Activated effector memory CD4-positive, alpha-beta T cell treated with Interleukin-2 at 50 U/mL for 16 hours (primary cell): Measurements from ENCODE around the gene NEU3.
A peak's percentile ranks its signal among the peaks of the same experiment; 100 is the strongest.
"Not testable (repeated sequence)": the region's sequence is repeated elsewhere in the genome, so short reads cannot be mapped to it uniquely, and the experiment has no call there.

ENCODE experiments used
- DNase-seq: peaks from one replicate; pipeline ENCODE4 v3.0.0-alpha.2; 2020

Gene NEU3

DNA sequence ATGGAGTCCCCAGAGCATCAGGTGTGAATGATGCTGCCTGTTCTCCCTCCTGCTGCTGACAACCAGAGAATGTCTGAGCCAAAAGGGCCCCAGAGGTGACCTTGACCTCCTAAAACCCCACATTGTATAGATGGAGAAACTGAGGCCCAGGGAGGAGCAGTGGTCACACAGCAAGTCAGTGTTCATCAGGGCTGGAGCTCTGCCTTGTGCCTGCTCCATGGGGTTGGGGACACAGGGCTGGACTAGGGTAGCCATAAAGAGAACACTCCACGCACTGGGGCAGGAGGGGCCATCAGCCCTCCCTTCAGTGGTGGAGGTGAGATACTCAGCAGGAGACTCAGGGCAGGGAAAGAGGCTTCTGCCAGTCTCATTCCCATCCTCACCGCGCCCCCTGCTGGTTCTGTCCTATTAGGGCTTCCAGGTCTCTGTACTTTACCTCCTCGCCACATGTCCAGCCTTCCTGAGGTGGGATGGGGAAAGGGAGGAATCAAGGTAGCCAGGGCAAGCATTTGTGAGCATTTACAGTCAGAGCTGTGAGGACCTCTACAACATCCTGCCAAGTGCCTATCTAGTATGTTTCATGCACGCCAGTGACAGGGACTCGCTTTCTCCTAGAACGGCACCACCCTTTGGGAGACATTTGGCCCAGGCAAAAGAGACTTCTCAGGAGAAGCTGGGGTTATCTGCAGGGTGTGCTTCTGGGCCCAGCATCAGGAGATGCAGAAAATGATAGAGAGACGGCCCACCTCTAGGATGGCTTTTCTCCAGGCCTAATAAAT, 43.2 kb downstream of the NEU3 start:
- DNase-seq: peak; percentile 18

DNA sequence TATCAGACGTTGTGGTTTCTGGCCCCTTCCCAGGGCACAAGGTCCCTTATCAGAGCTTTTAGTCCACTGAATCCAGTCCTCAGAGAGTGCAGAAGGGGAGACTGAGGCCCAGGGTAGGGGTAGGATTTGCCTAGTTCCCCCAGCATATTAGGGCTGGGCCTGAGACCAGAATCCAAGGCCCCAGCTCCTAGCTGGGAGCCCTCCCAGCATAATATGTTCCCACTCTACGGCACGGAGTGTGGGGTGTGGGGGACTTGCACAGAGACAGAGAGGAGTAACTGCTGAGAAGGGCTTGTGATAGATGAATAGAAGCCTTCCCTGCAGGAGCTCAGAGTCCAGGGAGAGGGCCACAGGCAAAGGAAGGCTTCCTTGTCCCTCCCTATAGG, 43.8 kb downstream of the NEU3 start:
- no peak for DNase-seq

DNA sequence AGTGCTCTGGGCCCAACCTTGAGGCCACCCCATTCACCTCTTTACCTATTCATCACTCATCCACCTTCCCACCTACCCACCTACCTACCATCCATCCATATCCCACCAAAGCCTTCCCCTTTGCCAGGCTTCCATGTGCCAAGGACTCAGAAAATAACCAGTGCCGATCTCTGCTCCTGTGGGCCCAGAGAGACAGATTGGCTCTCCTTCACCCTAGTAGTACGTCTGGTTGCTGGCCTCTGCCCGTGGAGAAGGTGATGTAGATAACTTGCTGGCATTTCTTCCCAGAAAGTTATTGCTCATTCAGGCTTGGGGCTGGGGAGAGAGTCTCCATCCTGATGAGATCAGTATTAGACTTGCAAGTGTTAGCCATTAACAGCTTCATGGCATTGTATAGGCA, 45.2 kb downstream of the NEU3 start:
- DNase-seq: no peak

DNA sequence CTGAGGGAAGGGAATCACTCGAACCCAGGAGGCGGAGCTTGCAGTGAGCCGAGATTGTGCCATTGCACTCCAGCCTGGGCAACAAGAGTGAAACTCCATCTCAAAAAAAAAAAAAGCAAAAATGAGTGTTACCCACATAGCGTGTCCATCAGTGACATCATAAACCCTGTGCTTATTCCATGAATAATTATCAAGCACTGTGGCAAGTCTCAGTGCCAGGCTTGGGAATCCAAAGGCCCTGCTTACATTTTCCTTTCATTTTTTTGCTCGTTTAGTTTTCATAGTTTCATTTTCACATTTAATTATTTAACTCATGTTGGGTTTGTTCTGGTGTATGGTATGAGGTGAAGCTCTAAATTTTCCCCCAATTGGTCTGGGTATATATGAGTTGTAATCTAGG, 46.5 kb downstream of the NEU3 start:
- no peak for DNase-seq

DNA sequence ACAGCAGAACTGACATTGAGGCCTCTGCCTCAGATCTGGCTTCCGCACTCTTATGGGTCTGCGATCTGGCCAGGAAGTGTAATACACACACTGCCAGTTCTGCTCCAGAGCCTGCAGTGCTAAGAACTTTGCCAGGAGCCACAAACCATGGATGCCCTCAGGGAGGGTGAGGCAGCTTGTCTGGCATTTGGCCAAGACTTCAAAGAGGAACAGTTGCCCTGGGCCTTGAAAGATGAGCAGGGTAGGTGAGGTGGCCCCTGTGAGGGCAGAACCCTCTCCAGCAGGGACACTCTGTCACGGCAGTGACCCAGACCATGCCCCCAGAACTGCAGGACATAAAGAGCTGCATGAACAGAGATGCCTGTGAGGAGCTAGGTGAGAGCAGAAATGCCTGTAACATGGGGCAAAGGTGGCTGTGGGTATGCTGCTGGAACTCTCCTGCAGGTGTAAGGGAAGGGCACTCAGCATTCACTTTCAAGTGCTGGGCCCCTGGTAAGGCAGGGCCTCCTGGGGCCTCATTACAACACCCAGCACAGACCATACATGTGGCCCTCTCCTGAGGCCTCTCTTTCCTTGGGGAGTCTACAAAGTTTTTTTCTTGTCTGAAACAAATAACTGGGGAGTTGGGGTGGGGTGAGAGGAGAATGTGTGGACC, 47.3 kb downstream of the NEU3 start:
- DNase-seq: no peak

DNA sequence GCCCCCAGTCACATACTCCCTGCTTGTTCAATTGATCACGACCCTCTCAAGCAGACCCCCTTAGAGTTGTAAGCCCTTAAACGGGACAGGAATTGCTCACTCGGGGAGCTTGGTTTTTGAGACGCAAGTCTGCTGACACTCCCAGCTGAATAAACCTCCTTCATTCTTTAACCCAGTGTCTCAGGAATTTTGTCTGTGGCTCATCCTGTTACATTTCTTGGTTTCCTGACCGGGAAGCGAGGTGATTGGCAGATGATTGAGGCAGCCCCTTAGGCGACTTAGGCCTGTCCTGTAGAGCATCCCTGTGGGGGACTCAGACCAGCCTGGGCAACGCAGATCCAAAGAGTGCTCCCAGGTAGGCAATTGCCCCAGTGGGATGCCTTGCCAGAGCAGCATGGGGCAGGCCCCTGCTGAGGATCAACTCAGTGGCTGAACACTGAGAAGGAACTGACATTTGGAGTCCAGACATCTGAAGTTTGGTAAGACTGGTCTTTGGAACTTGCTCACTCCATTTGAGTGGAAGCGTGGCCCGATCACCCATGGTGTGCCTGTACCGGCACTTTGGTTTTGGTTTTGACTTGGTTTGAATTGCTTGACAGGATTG, 51.5 kb downstream of the NEU3 start:
- DNase-seq: no peak

DNA sequence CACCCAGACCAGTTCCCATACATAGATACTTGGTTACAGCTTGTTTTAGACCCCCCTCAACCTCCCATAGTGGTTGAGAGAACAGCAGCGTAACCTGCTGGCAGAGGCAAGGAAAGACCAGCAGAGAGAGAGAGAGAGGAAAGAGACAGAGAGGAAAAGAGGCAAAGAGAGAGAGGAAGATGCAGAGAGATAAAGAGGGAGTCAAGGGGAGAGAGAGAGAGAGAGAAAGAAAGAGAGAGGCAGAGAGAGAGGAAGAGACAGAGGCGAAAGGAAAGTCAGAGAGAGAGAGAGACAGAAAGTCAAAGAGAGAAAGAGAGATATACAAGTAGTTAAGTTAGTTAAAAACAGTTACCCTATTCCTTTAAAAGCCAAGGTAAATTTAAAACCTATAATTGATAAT, 52.5 kb downstream of the NEU3 start:
- DNase-seq: no peak

DNA sequence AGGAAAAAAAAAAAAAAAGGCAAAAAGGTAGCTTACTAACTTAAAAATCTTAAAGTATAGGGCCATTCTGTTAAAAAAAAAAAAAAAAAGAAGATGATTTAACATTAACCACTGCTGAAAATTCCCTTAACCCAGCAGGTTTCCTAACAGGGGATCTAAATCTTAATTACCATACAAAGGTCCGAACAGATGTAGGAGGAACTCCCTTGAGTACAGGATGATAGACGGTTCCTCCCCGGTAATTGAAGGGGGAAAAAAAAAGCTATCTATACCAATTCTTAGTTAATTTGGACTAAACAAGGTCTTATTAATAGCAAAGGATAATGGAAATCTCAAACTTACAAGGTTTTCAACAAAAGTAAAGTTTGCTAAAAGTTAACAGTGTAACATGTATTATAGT, 53.1 kb downstream of the NEU3 start:
- not testable (repeated sequence) for DNase-seq

DNA sequence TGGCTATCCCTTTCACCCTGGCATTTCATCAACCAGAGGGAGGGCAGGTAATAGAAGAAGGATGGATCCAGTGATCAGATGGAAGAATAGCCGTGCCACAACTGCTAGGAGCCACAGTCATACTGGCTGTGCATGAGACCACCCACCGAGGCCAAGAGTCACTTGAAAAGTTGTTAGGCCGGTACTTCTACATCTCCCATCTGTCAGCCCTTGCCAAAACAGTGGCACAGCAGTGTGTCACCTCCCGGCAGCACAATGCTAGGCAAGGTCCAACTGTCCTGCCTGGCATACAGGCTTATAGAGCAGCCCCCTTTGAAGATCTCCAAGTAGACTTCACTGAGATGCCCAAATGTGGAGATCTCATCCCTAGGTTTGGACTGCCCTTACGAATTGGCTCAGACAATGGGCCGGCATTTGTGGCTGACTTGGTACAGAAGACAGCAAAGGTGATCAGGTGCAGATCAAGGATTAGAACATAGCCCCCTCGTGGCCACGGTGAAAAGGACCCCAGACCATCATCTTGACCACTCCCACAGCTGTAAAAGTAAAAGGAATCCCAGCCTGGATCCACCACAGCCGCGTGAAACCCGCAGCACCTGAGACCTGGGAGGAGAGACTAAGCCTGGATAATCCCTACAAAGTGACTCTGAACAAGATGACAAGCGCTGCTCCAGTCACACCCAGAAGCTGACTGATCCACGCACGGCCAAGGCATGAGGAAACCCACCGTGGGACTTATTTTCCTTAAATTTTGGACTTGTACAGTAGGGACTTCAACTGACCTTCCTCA, 55.8 kb downstream of the NEU3 start:
- DNase-seq: not testable (repeated sequence)

DNA sequence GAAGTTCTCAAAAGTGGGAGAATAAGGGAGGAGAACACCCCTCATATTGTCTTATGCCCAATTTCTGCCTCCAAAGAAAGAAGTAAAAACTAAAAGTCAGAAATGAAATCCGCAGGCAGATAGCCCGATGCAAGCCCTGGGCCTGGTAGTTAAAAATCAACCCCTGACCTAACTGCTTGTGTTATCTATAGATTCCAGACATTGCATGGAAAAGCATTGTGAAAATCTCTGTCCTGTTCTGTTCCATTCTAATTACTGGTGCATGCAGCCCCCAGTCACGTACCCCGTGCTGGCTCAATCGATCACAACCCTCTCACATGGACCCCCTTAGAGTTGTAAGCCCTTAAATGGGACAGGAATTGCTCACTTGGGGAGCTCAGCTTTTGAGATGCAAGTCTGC, 57.9 kb downstream of the NEU3 start:
- not testable (repeated sequence) for DNase-seq

DNA sequence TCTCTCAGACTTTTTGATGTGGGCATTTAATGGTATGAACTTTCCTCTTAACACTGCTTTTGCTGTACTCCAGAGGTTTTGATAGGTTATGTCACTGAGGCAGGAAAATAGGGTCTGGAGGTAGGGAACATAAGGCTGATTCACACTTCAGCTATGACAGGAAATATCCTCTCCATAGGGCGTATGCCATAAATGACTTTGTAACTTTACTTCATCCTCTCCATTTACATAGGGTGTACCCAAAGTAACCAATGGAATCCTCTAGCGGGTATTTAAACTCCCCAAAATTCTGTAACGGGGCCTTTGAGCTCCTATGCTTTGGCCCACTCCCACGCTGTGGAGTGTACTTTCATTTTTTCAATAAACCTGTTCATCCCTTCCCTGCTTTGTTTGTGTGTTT, 58.5 kb downstream of the NEU3 start:
- no peak for DNase-seq

DNA sequence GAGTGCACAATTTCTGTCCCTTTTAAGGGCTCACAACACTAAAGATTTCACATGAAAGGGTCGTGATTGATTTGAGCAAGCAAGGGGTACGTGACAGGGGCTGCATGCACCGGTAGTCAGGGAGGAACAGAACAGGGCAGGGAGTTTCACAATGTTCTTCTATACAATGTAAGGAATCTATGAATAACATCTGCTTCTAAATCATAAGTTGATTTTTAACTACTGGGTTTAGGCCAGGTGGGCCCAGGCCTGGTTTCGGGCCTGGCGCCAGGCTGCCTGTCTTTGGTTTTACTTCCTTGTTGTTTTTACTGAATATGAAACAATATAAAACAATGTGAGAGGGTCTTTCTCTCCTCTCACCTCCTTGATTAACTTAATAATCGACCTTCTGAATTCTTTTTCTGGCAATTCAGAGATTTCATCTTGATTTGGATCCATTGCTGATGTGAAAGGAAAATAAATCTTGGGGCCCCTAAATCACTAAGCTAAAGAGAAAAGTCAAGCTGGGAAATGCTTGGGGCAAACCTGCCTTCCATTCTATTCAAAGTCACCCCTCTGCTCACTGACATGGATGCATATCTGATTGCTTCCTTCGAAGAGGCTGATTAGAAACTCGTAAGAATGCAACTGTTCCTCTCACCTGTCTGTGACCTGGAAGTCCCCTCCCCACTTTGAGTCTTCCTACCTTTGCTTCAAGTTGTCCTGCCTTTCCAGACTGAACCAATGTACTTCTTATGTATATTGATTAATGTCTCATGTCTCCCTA, 61.0 kb downstream of the NEU3 start:
- DNase-seq: not testable (repeated sequence)

DNA sequence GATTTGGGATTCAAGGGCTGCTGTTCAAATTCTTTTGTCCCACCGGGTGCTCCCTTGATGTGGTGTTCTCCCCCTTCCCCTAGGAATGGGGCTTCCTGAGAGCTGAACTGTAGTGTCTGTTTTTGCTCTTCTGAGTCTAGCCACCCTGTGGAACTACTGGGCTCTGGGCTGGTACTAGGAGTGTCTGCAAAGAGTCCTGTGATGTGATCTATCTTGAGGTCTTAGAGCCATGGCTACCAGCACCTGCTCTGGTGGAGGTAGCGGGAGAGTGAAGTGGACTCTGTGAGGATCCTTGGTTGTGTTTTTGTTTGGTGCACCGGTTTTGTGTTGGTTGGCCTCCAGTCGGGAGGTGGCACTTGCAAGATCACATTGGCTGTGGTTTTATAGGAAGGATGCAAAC, 61.8 kb downstream of the NEU3 start:
- DNase-seq: no peak

DNA sequence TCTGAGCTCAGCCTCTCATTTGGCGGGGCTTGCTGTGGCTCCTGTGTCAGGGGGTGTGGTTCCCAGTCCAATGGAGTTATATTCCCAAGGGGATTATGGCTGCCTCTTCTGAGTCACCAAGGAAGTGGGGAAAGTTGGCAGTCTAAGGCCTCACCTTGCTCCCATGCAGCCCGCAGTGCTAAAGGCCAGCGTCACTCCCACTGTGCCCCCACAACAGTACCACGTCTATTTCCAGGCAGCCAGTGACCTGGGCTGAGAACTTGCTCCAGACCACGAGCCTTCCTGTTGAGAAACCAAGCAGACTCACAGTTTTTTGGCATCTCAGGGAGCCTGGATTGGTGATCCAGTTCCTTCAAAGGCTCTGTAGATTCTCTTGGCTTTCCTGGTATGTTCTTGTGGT, 62.3 kb downstream of the NEU3 start:
- DNase-seq: no peak

DNA sequence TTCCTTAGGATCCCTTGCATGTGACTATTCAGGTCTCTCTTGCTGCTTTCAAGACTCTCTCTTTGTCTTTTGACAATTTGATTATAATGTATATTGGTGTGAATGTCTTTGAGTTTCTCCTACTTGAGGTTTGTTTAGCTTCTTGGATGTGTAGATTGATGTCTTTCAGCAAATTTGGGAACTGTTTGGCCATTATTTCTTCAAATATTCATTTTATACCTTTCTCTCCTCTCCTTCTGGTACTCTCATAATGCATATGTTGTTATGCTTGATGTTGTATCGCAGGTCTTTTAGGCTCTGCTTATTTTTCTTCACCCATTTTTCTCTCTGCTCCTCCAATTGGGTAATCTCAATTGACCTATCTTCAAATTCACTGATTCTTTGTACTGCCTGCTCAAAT, 63.7 kb downstream of the NEU3 start:
- no peak for DNase-seq

DNA sequence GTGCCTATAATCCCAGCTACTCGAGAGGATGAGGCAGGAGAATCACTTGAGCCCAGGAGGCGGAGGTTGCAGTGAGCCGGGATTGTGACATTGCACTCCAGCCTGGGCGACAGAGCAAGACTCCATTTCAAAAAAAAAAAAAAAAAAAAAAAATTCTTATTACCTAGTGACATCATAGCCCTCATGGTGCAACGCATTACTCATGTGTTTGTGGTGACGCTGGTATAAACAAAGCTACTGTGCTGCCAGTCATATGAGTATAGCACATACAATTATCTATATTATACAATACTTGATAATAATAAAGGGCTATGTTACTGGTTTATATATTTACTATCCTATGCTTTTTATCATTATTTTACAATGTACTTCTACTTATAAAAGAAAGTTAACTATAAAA, 66.8 kb downstream of the NEU3 start:
- no peak for DNase-seq

DNA sequence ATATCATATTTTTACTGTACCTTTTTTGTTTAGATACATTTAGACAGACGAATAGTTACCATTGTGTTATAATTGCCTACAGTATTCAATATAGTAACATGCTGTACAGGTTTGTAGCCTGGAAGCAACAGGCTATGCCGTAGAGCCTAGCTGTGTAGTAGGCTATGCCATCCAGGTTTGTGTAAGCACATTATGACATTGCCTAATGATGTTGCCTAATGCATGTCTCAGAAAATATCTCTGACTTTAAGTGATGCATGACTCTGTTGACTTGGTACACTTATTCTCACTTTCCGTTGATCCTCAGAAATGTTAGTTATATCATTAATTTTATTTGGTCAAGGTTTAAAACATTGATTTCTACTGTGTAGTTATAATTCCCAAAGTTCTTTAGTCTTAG, 68.1 kb downstream of the NEU3 start:
- no peak for DNase-seq

DNA sequence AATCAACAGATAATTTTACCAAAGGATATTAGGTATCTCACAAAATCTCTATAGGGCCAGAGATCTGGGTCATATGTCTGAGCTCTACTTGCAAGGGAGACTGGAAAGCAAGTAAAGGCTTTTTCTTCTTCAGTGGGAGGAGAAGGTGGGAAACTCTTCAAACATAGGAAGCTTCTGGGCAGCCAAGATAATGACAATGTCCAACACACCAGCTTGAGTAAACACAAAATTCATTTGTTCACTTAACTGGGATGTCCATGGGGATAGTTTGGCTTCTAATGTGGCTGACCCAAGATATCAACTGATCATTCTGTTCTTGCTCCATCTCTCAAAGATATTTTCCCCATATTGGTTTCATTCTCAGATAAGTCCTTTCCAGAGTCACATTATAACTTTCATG, 70.6 kb downstream of the NEU3 start:
- DNase-seq: no peak

DNA sequence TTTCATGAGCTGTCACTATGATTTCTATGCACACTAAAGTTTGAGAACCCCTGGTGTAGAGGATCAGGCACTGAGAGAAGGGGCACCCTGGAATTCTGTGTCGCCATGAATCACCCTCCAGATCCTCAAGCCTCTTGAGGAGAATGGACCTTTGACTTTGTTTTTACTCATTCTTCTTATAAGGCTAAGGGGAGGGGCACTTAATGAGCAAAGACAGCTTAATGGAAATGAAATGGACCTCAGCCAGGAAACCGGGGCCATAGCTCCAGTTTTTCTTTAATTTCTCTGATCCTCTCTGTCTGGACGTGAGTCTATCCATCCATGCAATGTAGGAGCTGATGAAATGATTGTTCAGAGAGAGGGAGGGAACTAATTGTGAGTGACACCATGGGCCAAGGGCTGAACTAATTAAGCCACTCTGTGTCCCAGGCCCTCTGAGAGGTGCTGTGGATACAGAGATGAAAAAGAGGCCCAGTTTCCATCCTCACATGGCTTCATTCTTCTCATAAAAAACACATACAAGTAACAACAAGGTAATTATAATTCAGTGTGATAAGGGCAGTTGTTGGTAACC, 75.1 kb downstream of the NEU3 start:
- DNase-seq: no peak

DNA sequence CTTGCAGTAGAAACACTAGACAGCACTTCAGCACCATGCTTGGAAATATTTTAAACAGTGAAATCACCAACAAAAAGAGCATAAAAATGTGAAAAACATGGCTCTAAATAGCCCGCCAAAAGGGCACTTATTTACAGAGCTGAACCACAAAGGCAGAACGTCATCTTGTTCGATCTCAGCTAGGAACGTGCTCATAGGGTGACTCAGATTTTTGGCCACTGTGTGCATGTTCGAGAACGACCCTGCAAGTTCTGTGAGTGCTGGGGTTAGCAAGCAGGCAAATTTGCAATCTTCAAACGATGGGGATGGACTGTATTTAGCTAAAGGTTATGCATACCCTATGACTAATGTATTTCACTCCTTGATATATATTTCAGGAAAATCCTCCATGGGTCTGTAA, 77.3 kb downstream of the NEU3 start:
- no peak for DNase-seq
